H1 (cell line): Measurements from ENCODE around the gene BIRC2.

ENCODE experiments used
- BRCA1 ChIP-seq: IDR thresholded peaks from 2 replicates; pipeline ENCODE4 v1.6.1; 2012; ENCODE audit warnings: low read depth, low read length, improper control_type of control experiment
- CBX5 ChIP-seq: fragments of 300-800, 300-1000 bp; sonication (generic); IDR thresholded peaks from 2 replicates; pipeline ENCODE4 v1.7.1; 2016; ENCODE audit warnings: antibody characterized with exemption, low read length, low read depth
- EZH2 ChIP-seq: fragments of 200-600 bp; sonication (generic); IDR thresholded peaks from 2 replicates; pipeline ENCODE4 v1.7.1; 2012; ENCODE audit warnings: low read depth, mild to moderate bottlenecking, moderate library complexity, low read length, inconsistent platforms; ENCODE audit not compliant: severe bottlenecking

GRCh38 chr11:102313238-102313940, 33.6 kb upstream of the BIRC2 start:
- TF ChIP-seq CBX5 = no peak
- no peak for TF ChIP-seq BRCA1
- no peak for TF ChIP-seq EZH2
